Body of pancreas (tissue), 4 donors: ENCODE results near the gene CXorf66. TPM values are rescaled to one million over a fixed set of nuclear protein-coding genes. Genes with fewer than 3 reads are reported as not detected.
"Not testable (repeated sequence)": the region's sequence is repeated elsewhere in the genome, so short reads cannot be mapped to it uniquely, and the experiment has no call there.

Experiments
- ATAC-seq: fragments of 150-250 bp; one replicate; pipeline ENCODE4 v1.9.1; 2016
- DNase-seq, 4 donors: peaks; one replicate each; pipeline ENCODE4 v3.0.0-alpha.2; 2019
- H3K27ac ChIP-seq, 4 donors: fragments of 200-600 bp; sonication (generic); 1 replicate in 3 of 4; 2 replicates in 1 of 4; pipeline versions ENCODE4 v1.5.1 to v1.6.1; 2016 to 2019; ENCODE audit warnings: mild to moderate bottlenecking in 1 of 4, mixed read lengths in 1 of 4, moderate library complexity in 1 of 4
- H3K27me3 ChIP-seq, 2 donors: fragments of 200-600 bp; sonication (generic); one replicate each; pipeline ENCODE4 v1.6.0; 2016; ENCODE audit warnings: mild to moderate bottlenecking in 1 of 2
- H3K36me3 ChIP-seq, 2 donors: fragments of 200-600 bp; sonication (generic); replicated peaks in 1 of 2; 2 replicates each; pipeline ENCODE4 v1.5.1; 2016; ENCODE audit warnings: low read depth in 2 of 2; ENCODE audit not compliant: insufficient read depth in 1 of 2
- H3K4me1 ChIP-seq: fragments of 200-600 bp; sonication (generic); one replicate; pipeline ENCODE4 v1.6.0; 2016
- H3K4me3 ChIP-seq, 2 donors: fragments of 200-600 bp; sonication (generic); 1 replicate in 1 of 2; 2 replicates in 1 of 2; pipeline ENCODE4 v1.5.1; 2016 to 2019
- H3K9me3 ChIP-seq, 3 donors: fragments of 200-600 bp; sonication (generic); 1 replicate in 2 of 3; 2 replicates in 1 of 3; pipeline ENCODE4 v1.5.1; 2016
- POLR2A ChIP-seq, 3 donors: fragments of 450-650 bp; IDR thresholded peaks; one replicate each; pipeline ENCODE4 v1.6.1; 2016; ENCODE audit warnings: antibody characterized with exemption in 3 of 3, mild to moderate bottlenecking in 2 of 3
- WGBS, 2 donors: methylation state at CpG; one replicate each; pipeline ENCODE4 v1.1.5; 2017; 5-methylcytosine and 5-hydroxymethylcytosine counted together
- intact Hi-C: fragments of 100-400 bp; cut with DNase I; formaldehyde crosslinking; loops from one replicate; pipeline ENCODE4 v1.15.1; 2023
- total RNA-seq, 2 donors: library from RNA; depleted of rRNA; stranded (reverse); fragments of >200 nt; gene quantifications; one replicate each; pipeline ENCODE4 v1.1.0, GENCODE V29; 2016
- TF ChIP-seq, protein P1 (sequence below), 7 experiments: fragments of 450-650 bp in 4 of 7; fragments of 200-600 bp in 3 of 7; sonication (generic) in 3 of 7; IDR thresholded peaks; one replicate each; pipeline ENCODE4 v1.5.1; 2016 to 2019; ENCODE audit warnings: antibody characterized with exemption in 7 of 7

The CXorf66 gene
- total RNA-seq, 2 donors from 2014 or later = not detected

DNA sequence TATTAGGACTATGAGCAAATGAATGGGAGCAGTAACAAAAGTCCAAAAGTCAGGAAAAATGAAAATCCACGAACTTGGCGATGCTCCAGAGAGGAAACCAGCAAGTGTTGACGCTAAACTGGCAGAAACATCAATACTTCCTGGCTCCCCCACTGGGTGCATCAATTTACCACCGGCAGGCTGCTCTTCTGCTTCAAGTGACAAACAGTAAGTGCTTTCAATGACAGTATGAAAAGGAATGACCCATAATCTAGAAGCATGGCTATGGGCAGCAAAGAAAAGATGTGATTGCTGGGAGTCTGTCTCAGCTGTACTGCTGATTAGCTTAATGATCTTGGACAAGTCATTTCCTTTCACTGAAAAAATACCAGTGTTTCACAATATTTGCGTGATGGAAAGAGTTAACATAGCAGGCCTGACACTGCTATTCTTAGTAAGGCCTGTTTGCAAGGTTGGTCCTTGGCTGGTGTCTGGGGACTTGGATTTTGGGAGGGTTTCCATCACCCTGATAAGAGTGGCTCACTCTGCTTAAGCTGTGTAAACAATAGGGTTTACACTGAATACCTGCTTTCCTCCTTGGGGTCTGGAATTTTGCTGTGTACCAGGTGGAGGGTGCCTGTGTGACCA, 41.1 kb downstream of the CXorf66 start:
- Histone ChIP-seq H3K4me3 (no peak overlapping the region), H3K27ac (no peak overlapping the region), H3K9me3 (no peaks in the 10 kb centered on the region), H3K4me1 (no peaks in the 10 kb centered on the region), H3K36me3 (no peaks in the 10 kb centered on the region), H3K27me3 (no peaks in the 10 kb centered on the region)
- 57 to 63% methylated on average over 4 to 5 of the region's 5 CpGs for WGBS, 2 donors
- no peak for DNase-seq
- no peak for ATAC-seq
- TF ChIP-seq, protein P1, sequence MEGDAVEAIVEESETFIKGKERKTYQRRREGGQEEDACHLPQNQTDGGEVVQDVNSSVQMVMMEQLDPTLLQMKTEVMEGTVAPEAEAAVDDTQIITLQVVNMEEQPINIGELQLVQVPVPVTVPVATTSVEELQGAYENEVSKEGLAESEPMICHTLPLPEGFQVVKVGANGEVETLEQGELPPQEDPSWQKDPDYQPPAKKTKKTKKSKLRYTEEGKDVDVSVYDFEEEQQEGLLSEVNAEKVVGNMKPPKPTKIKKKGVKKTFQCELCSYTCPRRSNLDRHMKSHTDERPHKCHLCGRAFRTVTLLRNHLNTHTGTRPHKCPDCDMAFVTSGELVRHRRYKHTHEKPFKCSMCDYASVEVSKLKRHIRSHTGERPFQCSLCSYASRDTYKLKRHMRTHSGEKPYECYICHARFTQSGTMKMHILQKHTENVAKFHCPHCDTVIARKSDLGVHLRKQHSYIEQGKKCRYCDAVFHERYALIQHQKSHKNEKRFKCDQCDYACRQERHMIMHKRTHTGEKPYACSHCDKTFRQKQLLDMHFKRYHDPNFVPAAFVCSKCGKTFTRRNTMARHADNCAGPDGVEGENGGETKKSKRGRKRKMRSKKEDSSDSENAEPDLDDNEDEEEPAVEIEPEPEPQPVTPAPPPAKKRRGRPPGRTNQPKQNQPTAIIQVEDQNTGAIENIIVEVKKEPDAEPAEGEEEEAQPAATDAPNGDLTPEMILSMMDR (IDR thresholded peaks at IDR 0.05) = no peak
- TF ChIP-seq POLR2A (IDR thresholded peaks at IDR 0.05) = no peak
- intact Hi-C loops = no loop called here

DNA sequence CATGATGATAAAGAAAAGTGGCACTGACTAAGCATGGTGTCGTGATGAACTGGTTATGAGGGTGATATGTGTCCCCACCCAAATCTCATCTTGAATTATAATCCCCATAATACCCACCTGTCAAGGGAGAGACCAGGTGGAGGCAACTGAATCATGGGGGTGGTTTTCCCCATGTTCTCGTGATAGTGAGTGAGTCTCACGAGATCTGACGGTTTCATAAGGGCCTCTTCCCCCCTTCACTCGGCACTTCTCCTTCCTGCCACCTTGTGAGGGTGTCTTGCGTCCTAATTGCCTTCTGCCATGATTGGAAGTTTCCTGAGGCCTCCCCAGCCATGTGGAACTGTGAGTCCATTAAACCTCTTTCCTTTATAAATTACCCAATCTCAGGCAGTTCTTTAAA, 44.2 kb downstream of the CXorf66 start:
- H3K36me3 ChIP-seq, H3K4me1 ChIP-seq, ATAC-seq, intact Hi-C loops, H3K4me3 ChIP-seq, H3K9me3 ChIP-seq, DNase-seq, H3K27me3 ChIP-seq, H3K27ac ChIP-seq: not testable (repeated sequence)
- 81 to 99% methylated on average over 6 of the region's 6 CpGs for WGBS, 2 donors

DNA sequence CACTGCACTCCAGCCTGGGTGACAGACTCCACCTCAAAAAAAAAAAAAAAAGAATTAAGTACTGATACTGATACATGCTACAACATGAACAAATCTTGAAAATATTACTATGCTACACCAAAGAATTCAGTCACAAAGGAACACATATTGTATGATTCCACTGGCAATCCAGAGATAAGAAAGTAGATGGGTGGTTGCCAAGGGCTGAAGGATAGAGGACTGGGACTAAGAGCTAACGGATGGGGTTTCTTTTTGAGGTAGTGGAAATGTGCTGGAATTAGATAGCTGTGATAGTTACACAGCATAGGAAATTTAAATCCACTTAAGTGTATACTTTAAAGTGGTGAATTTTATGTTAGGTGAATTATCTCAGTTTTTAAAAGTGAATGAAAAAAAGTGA, 45.0 kb downstream of the CXorf66 start:
- H3K4me3 ChIP-seq = no peak overlapping the region
- intact Hi-C loops = no loop called here
- no peaks in the 10 kb centered on the region for H3K36me3 ChIP-seq
- H3K9me3 ChIP-seq = no peaks in the 10 kb centered on the region
- ATAC-seq (no peak), DNase-seq (no peak)
- H3K27me3 ChIP-seq = no peaks in the 10 kb centered on the region
- H3K27ac ChIP-seq = no peak overlapping the region
- TF ChIP-seq, protein P1 (IDR thresholded peaks at IDR 0.05) = no peak
- TF ChIP-seq POLR2A (IDR thresholded peaks at IDR 0.05) = no peak
- WGBS, 2 donors = 23 to 50% methylated on average over 1 of the region's 1 CpG
- H3K4me1 ChIP-seq = no peaks in the 10 kb centered on the region

DNA sequence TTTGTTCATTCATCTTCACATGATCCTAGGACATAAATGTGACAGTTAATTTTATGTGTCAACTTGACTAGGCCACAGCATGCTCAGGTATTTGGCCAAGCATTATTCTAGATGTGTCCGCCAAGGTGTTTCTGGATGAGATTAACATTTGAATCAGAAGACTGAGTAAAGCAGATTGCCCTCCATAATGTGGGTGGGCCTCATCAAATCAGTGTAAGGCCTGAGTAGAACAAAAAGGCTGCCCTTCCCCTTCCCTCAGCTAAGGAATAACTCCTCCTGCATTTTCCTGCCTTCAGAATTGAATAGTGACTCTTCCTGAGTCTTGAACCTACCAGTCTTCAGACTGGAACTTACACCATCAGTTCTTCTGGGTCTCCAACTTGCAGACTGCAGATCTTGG, 50.9 kb downstream of the CXorf66 start:
- 92 to 100% methylated on average over 1 of the region's 1 CpG for WGBS, 2 donors
- ATAC-seq = no peak
- Histone ChIP-seq H3K4me1 (no peaks in the 10 kb centered on the region), H3K36me3 (no peaks in the 10 kb centered on the region), H3K4me3 (no peak overlapping the region), H3K27ac (no peak overlapping the region), H3K27me3 (no peaks in the 10 kb centered on the region), H3K9me3 (no peaks in the 10 kb centered on the region)
- intact Hi-C loops = no loop called here
- no peak for DNase-seq
- TF ChIP-seq, protein P1 (IDR thresholded peaks at IDR 0.05) = no peak
- no peak for TF ChIP-seq POLR2A (IDR thresholded peaks at IDR 0.05)

DNA sequence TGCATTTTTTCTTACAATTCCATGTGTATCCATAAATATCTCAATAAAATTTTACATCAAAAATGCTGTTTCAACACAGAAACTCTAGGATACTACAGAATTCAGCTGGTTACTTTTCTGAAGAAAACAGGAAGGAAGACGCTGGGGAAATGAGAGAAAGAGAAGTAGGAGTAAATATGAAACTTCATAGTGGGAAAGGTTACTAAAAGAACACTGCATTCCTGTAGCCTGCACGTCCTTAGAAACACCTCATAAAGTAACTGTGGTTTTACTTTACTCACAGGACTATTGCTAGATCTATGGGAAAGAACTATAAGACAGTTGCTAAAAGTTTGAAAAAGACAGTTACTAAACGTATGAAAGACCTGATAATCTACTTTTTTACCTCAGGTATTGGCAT, 55.6 kb downstream of the CXorf66 start:
- ATAC-seq = no peak
- no peak for DNase-seq
- Histone ChIP-seq H3K4me3 (no peak overlapping the region), H3K36me3 (no peaks in the 10 kb centered on the region), H3K27me3 (no peaks in the 10 kb centered on the region), H3K4me1 (no peaks in the 10 kb centered on the region), H3K27ac (no peak overlapping the region), H3K9me3 (no peaks in the 10 kb centered on the region)
- intact Hi-C loops = no loop called here
- WGBS, 2 donors = 75 to 80% methylated on average over 3 of the region's 3 CpGs
- no peak for TF ChIP-seq POLR2A (IDR thresholded peaks at IDR 0.05)
- TF ChIP-seq, protein P1 (IDR thresholded peaks at IDR 0.05) = no peak
